Type B pancreatic cell (in vitro differentiated cells): ENCODE results near the gene FGD4. TPM values are rescaled to one million over a fixed set of nuclear protein-coding genes. Genes with fewer than 3 reads are reported as not detected.

Source experiments
- DNase-seq: peaks from one replicate; pipeline ENCODE4 v3.0.0; 2021; ENCODE audit warnings: mixed read lengths; ENCODE audit not compliant: unreplicated experiment; ENCODE audit errors: extremely low spot score
- H3K27ac Mint-ChIP-seq: 2 replicates; pipeline ENCODE4 v1.8.0; 2021; ENCODE audit warnings: mild to moderate bottlenecking, mixed read lengths
- H3K27me3 Mint-ChIP-seq: 2 replicates; pipeline ENCODE4 v1.8.0; 2021; ENCODE audit warnings: mixed read lengths
- H3K36me3 Mint-ChIP-seq: 2 replicates; pipeline ENCODE4 v1.8.0; 2021; ENCODE audit warnings: mixed read lengths
- H3K4me1 Mint-ChIP-seq: one replicate; pipeline ENCODE4 v1.8.0; 2021; ENCODE audit warnings: mixed read lengths; ENCODE audit not compliant: unreplicated experiment
- H3K4me3 Mint-ChIP-seq: 2 replicates; pipeline ENCODE4 v1.8.0; 2021; ENCODE audit warnings: mild to moderate bottlenecking, mixed read lengths
- H3K9me3 Mint-ChIP-seq: 2 replicates; pipeline ENCODE4 v1.8.0; 2021; ENCODE audit warnings: mixed read lengths
- CTCF ChIP-seq: fragments of 200-600 bp; sonication (generic); conservative IDR thresholded peaks from 2 replicates; pipeline ENCODE4 v1.5.0; 2021; ENCODE audit warnings: antibody characterized with exemption, mild to moderate bottlenecking
- total RNA-seq: library from RNA; stranded (reverse); gene quantifications from 2 replicates; pipeline ENCODE4 v1.2.1, GENCODE V29; 2021; ENCODE audit warnings: low replicate concordance

The FGD4 gene
- total RNA-seq, 1 donor from 2014 or later = 26.7 TPM

GRCh38 chr12:32478858-32479725 is 79.7 kb downstream of the FGD4 start:
- no peaks in the 10 kb centered on the region for H3K27me3 Mint-ChIP-seq
- H3K4me3 Mint-ChIP-seq = no peak overlapping the region
- H3K9me3 Mint-ChIP-seq = no peaks in the 10 kb centered on the region
- peaks cover 12% of the 10 kb centered on the region for H3K36me3 Mint-ChIP-seq
- no peak for TF ChIP-seq CTCF
- H3K4me1 Mint-ChIP-seq = peaks cover 14% of the 10 kb centered on the region
- DNase-seq = no peak
- H3K27ac Mint-ChIP-seq = peak overlapping the region; percentile 57

DNA sequence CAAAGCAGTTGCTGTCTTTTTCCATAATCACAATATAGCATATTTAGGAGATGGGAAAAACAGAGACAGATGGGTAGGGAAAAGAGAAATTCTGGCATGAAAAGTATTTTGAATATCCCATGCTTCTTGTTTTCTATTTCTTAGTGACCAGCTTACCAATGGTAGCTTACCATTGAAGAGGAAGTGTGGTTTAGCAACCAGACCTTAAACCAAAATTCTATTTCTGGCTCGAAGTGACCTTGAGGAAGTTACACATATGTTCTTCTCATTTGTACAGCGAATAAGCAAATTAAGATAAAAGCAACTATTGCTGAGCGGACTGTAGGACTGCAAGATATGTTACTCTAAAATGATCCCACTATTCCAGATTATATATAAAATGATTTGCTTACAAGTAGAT is 82.9 kb downstream of the FGD4 start:
- no peak for TF ChIP-seq CTCF
- Mint-ChIP-seq H3K27me3 (no peaks in the 10 kb centered on the region), H3K4me3 (no peak overlapping the region), H3K9me3 (no peaks in the 10 kb centered on the region), H3K4me1 (peaks cover 6% of the 10 kb centered on the region), H3K27ac (no peak overlapping the region), H3K36me3 (peaks cover 9% of the 10 kb centered on the region)
- DNase-seq = no peak

DNA sequence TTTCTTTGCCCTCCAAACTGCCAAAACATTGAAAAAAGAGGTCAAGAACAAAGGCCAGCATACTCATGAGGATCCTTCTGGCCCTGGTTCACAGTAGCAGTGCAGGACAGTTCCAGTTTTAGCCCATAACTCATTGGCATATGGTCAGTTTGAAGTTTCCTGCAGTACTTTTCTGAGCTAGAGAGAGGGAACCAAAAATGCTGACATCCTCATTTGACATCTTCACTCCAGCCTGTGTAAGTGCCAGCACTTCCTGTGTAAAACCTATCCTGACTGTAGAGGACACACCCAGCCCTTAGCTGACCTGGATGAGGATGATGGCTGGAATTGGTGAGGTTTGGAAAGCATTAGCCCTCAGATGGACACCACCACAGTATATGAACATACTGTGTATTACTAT is 84.1 kb downstream of the FGD4 start:
- Mint-ChIP-seq H3K9me3 (no peaks in the 10 kb centered on the region), H3K27ac (no peak overlapping the region), H3K4me3 (no peak overlapping the region), H3K36me3 (peaks cover 7% of the 10 kb centered on the region), H3K27me3 (no peaks in the 10 kb centered on the region), H3K4me1 (no peaks in the 10 kb centered on the region)
- TF ChIP-seq CTCF = no peak
- DNase-seq = no peak

DNA sequence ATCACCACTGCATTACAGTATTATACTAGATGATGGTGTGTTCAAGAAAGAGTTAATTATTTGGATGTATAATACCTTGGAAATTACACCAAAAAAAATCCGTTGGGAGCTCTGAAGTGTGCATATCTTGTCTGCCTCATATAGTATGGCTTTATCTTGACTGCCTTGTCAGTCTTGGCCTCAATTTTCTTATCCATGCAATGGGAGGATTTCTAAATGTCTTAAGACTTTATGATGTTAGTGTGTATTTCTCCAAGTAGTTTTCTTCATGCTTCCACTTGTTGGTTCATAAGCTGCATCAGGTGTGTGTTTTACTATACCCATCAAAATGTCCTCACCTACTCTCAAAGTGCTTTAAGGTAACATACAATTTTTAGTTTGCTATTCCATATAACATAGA is 84.6 kb downstream of the FGD4 start:
- H3K36me3 Mint-ChIP-seq = peaks cover 4% of the 10 kb centered on the region
- H3K27me3 Mint-ChIP-seq = no peaks in the 10 kb centered on the region
- H3K4me3 Mint-ChIP-seq = no peak overlapping the region
- H3K27ac Mint-ChIP-seq = no peak overlapping the region
- TF ChIP-seq CTCF = no peak
- no peaks in the 10 kb centered on the region for H3K9me3 Mint-ChIP-seq
- DNase-seq = no peak
- no peaks in the 10 kb centered on the region for H3K4me1 Mint-ChIP-seq

GRCh38 chr12:32486158-32486557 is 86.8 kb downstream of the FGD4 start:
- Mint-ChIP-seq H3K27ac (peak overlapping the region; percentile 6), H3K4me3 (no peak overlapping the region), H3K27me3 (no peaks in the 10 kb centered on the region), H3K9me3 (no peaks in the 10 kb centered on the region), H3K36me3 (peaks cover 4% of the 10 kb centered on the region), H3K4me1 (no peaks in the 10 kb centered on the region)
- no peak for DNase-seq
- no peak for TF ChIP-seq CTCF
